GM12878 (cell line): ENCODE results near the gene ACER3.

Experiments used
- EZH2 ChIP-seq: IDR thresholded peaks from 2 replicates; pipeline ENCODE4 v1.6.1; 2012; ENCODE audit warnings: low read depth, mild to moderate bottlenecking, control low read depth, inconsistent platforms, low read length, borderline replicate concordance; ENCODE audit not compliant: control insufficient read depth
- GATAD2B ChIP-seq: fragments of 450-650 bp; conservative IDR thresholded peaks from 2 replicates; pipeline ENCODE4 v1.6.1; 2017; ENCODE audit warnings: low read depth, mild to moderate bottlenecking, moderate library complexity
- POLR2A ChIP-seq: IDR thresholded peaks from 2 replicates; pipeline ENCODE4 v1.6.1; 2011; ENCODE audit warnings: low read depth, mild to moderate bottlenecking, low read length
- SREBF2 ChIP-seq: IDR thresholded peaks from 2 replicates; pipeline ENCODE4 v1.6.1; 2012; ENCODE audit warnings: mild to moderate bottlenecking, low read length
- TF ChIP-seq, protein P1 (sequence below): IDR thresholded peaks from 2 replicates; pipeline ENCODE4 v1.6.1; 2011; ENCODE audit warnings: low read depth, low read length, improper control_type of control experiment, borderline replicate concordance
- TF ChIP-seq, protein P2 (sequence below): IDR thresholded peaks from 2 replicates; pipeline ENCODE4 v1.6.1; 2012; ENCODE audit warnings: low read depth, low read length, improper control_type of control experiment

DNA sequence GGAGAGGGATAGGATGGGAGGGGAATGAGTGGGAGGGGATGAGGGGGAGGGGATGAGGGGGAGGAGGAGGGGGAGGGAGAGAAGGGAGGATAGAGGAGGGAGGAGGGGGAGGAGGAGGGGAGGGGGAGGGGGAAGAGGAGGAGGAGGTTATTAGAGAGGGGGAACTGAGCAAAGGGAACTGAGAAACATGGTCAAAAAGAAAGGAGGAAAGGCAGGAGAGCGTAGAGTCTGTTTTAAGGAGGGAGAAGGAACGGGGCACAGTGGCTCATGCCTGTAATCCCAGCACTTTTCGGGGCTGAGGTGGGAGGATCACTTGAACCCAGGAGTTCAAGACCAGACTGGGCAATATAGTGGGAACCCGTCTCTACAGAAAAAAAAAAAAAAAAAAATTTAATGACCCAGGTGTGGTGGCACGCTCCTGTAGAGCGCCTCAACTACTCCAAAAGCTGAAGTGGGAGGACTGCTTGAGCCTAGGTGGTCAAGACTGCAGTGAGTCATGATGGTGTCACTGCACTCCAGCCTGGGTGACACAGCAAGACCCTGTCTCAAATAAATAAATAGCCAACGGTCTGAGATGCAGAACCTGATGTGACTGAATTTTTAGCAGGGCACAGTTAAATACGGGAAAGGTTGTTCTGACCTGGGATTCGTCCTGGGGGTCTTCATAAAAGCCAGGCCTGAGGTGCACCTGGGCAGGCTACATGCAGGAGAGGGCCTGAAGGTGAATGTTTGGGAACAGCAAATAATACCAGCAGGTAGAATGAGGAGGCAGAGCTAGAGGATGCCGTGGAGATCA is 177.5 kb downstream of the ACER3 start:
- TF ChIP-seq EZH2 (no peak), POLR2A (no peak), GATAD2B (no peak), SREBF2 (no peak)
- TF ChIP-seq, protein P1, sequence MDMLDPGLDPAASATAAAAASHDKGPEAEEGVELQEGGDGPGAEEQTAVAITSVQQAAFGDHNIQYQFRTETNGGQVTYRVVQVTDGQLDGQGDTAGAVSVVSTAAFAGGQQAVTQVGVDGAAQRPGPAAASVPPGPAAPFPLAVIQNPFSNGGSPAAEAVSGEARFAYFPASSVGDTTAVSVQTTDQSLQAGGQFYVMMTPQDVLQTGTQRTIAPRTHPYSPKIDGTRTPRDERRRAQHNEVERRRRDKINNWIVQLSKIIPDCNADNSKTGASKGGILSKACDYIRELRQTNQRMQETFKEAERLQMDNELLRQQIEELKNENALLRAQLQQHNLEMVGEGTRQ = no peak
- TF ChIP-seq, protein P2, sequence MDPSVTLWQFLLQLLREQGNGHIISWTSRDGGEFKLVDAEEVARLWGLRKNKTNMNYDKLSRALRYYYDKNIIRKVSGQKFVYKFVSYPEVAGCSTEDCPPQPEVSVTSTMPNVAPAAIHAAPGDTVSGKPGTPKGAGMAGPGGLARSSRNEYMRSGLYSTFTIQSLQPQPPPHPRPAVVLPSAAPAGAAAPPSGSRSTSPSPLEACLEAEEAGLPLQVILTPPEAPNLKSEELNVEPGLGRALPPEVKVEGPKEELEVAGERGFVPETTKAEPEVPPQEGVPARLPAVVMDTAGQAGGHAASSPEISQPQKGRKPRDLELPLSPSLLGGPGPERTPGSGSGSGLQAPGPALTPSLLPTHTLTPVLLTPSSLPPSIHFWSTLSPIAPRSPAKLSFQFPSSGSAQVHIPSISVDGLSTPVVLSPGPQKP = no peak
